K562 (cell line): Measurements from ENCODE around the gene SLC1A4.

Experiments
- ATF3 ChIP-seq, 2 experiments: fragments of 450-650 bp in 1 of 2; sonication (generic) in 1 of 2; formaldehyde crosslinking in 1 of 2; IDR thresholded peaks in 1 of 2; conservative IDR thresholded peaks in 1 of 2; 2 replicates each; pipeline versions ENCODE4 v1.6.1 to v1.8.1; 2016 to 2023; ENCODE audit warnings: mild to moderate bottlenecking in 2 of 2, moderate library complexity in 2 of 2, inconsistent platforms in 1 of 2, missing genetic modification reagents in 1 of 2
- BCL6 ChIP-seq: fragments of 250-450 bp; sonication (Bioruptor Pico); IDR thresholded peaks from 2 replicates; pipeline ENCODE4 v1.4.0; 2020
- CAMTA2 ChIP-seq: fragments of 250-450 bp; sonication (Bioruptor Pico); conservative IDR thresholded peaks from 2 replicates; pipeline ENCODE4 v1.5.1; 2022
- EZH2 ChIP-seq: IDR thresholded peaks from 2 replicates; pipeline ENCODE4 v1.6.1; 2012; ENCODE audit warnings: low read depth, mild to moderate bottlenecking, inconsistent platforms, low read length, borderline replicate concordance
- FOS ChIP-seq: IDR thresholded peaks from 3 replicates; pipeline ENCODE4 v1.6.1; 2011; ENCODE audit not compliant: insufficient read length; ENCODE audit errors: extremely low read depth
- HCFC1 ChIP-seq: IDR thresholded peaks from 2 replicates; pipeline ENCODE4 v1.6.1; 2012; ENCODE audit warnings: low read depth, low read length, improper control_type of control experiment
- NFE2L1 ChIP-seq: fragments of 450-650 bp; IDR thresholded peaks from 2 replicates; pipeline ENCODE4 v1.6.1; 2016; ENCODE audit warnings: missing genetic modification characterization, low read depth, mild to moderate bottlenecking, missing compliant biosample characterization, moderate library complexity, borderline replicate concordance
- SIN3B ChIP-seq: fragments of 450-650 bp; IDR thresholded peaks from 2 replicates; pipeline ENCODE4 v1.6.1; 2017; ENCODE audit warnings: low read depth, mild to moderate bottlenecking, moderate library complexity
- ZFP36 ChIP-seq: fragments of 150-350 bp; IDR thresholded peaks from 2 replicates; pipeline ENCODE4 v1.6.1; 2018; ENCODE audit warnings: low read length, low read depth; ENCODE audit not compliant: partially characterized antibody
- ZNF23 ChIP-seq: fragments of 250-450 bp; sonication (Bioruptor Pico); IDR thresholded peaks from 2 replicates; pipeline ENCODE4 v1.4.0; 2020; ENCODE audit warnings: mild to moderate bottlenecking
- ZNF316 ChIP-seq: fragments of 450-650 bp; IDR thresholded peaks from 2 replicates; pipeline ENCODE4 v1.6.1; 2016
- ZNF785 ChIP-seq: fragments of 250-450 bp; sonication (Bioruptor Pico); IDR thresholded peaks from 2 replicates; pipeline ENCODE4 v1.4.0; 2020; ENCODE audit warnings: mild to moderate bottlenecking
- TF ChIP-seq, protein P1 (sequence below), 2 experiments: fragments of 450-650 bp; conservative IDR thresholded peaks; 2 replicates each; pipeline ENCODE4 v1.6.1; 2017; ENCODE audit warnings: mild to moderate bottlenecking in 2 of 2, moderate library complexity in 2 of 2
- TF ChIP-seq, protein P2 (sequence below): sonication (generic); formaldehyde crosslinking; IDR thresholded peaks from 2 replicates; pipeline ENCODE4 v1.8.1; 2023; ENCODE audit warnings: mild to moderate bottlenecking, missing genetic modification reagents, moderate library complexity

- TF ChIP-seq ZNF316 = no peak
- no peak for TF ChIP-seq SIN3B
- no peak for TF ChIP-seq CAMTA2 (CRISPR knock-in tag)
- TF ChIP-seq BCL6 (CRISPR knock-in tag) = no peak
- no peak for TF ChIP-seq NFE2L1 (tag)
- no peak for TF ChIP-seq HCFC1
- no peak for TF ChIP-seq FOS
- peak; percentile 42; the same call in 1 of the 2 replicates for TF ChIP-seq ATF3 (IDR thresholded peaks at IDR 0.05)
- no peak for TF ChIP-seq ATF3 (CRISPR knock-in tag; conservative IDR thresholded peaks at IDR 0.05)
- TF ChIP-seq ZFP36 = no peak
- no peak for TF ChIP-seq ZNF23 (CRISPR knock-in tag)
- TF ChIP-seq, protein P1, sequence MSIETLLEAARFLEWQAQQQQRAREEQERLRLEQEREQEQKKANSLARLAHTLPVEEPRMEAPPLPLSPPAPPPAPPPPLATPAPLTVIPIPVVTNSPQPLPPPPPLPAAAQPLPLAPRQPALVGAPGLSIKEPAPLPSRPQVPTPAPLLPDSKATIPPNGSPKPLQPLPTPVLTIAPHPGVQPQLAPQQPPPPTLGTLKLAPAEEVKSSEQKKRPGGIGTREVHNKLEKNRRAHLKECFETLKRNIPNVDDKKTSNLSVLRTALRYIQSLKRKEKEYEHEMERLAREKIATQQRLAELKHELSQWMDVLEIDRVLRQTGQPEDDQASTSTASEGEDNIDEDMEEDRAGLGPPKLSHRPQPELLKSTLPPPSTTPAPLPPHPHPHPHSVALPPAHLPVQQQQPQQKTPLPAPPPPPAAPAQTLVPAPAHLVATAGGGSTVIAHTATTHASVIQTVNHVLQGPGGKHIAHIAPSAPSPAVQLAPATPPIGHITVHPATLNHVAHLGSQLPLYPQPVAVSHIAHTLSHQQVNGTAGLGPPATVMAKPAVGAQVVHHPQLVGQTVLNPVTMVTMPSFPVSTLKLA (conservative IDR thresholded peaks at IDR 0.05) = no peak
- TF ChIP-seq EZH2 = no peak
- TF ChIP-seq, protein P2, sequence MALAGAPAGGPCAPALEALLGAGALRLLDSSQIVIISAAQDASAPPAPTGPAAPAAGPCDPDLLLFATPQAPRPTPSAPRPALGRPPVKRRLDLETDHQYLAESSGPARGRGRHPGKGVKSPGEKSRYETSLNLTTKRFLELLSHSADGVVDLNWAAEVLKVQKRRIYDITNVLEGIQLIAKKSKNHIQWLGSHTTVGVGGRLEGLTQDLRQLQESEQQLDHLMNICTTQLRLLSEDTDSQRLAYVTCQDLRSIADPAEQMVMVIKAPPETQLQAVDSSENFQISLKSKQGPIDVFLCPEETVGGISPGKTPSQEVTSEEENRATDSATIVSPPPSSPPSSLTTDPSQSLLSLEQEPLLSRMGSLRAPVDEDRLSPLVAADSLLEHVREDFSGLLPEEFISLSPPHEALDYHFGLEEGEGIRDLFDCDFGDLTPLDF (CRISPR knock-in tag) = no peak
- no peak for TF ChIP-seq ZNF785 (CRISPR knock-in tag)
These were observed 59.9 kb downstream of the SLC1A4 start for GRCh38 chr2:65049010-65049639.
